ENCODE measurements around the gene POLE. TPM values are rescaled to one million over a fixed set of nuclear protein-coding genes. Genes with fewer than 3 reads are reported as not detected.

Gene POLE
- total RNA-seq, 1 experiment from 2014 or later = 96.1 TPM

DNA sequence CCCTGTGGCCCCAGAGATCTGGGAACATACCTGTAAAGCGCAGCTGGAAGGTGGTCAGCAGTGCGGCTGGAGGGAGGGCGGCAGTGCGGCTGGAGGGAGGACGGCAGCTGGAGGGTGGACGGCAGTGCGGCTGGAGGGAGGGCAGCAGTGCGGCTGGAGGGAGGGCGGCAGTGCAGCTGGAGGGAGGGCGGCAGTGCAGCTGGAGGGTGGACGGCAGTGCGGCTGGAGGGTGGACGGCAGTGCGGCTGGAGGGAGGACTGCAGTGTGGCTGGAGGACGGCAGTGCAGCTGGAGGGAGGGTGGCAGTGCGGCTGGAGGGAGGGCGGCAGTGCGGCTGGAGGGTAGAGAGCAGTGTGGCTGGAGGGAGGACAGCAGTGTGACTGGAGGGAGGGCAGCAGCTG, 100.2 kb downstream of the POLE start:
- DNase-seq (no peak), ATAC-seq (no peak)
- Histone ChIP-seq H3K9me3 (ENCODE audit: low read length) (no peaks in the 10 kb centered on the region), H3K4me2 (ENCODE audit: low read length) (no peak overlapping the region), H3K4me3 (ENCODE audit: low read length) (no peak overlapping the region), H3K4me1 (ENCODE audit: insufficient read depth, low read length) (no peaks in the 10 kb centered on the region), H3F3A (ENCODE audit: low read length, unreplicated experiment) (no peaks in the 10 kb centered on the region), H3K9ac (ENCODE audit: low read length) (no peak overlapping the region), H4K20me1 (ENCODE audit: low read length) (no peaks in the 10 kb centered on the region), H3K36me3 (ENCODE audit: low read depth, low read length) (no peaks in the 10 kb centered on the region), H3K79me2 (ENCODE audit: low read length) (no peaks in the 10 kb centered on the region), H2AFZ (ENCODE audit: low read length) (no peak overlapping the region), H3K27ac (ENCODE audit: low read length) (no peak overlapping the region), H3K27me3 (ENCODE audit: low read length) (no peaks in the 10 kb centered on the region), H3K9me2 (replicated peaks; ENCODE audit: low read length) (no peaks in the 10 kb centered on the region)
- POLR2A ChIA-PET (ENCODE audit: unreplicated experiment) = no interaction called here
- CTCF ChIA-PET = no interaction called here
- no TSS peak for BruUV-seq (replicated peaks)
- TF ChIP-seq EZH2phosphoT487 (IDR thresholded peaks at IDR 0.05; ENCODE audit: borderline replicate concordance, low read length) = no peak
- no peak for TF ChIP-seq EZH2 (IDR thresholded peaks at IDR 0.05; ENCODE audit: low read length, unreplicated experiment)
- intact Hi-C loops (cut with micrococcal nuclease) = no loop called here

DNA sequence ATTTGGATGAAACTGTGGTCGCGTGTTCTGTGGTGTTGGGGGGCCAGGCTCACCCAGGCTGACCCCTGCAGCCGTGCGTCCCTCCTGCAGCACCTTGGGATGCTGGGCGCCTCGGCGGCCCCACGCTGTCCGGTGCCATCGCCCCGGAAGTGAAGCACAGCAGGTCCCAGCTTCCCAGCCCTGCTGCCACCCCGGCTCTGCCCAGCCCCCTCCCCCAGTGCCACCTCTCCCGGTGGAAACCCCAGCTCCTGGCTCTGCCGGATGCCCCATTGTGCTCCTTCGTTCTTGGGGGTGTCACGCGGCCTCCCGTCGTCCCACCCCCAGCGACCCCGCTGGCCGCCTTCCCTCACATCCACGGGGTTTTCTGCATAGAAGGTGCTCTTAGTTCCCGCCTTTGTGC, 102.0 kb downstream of the POLE start:
- POLR2A ChIA-PET (ENCODE audit: unreplicated experiment) = no interaction called here

DNA sequence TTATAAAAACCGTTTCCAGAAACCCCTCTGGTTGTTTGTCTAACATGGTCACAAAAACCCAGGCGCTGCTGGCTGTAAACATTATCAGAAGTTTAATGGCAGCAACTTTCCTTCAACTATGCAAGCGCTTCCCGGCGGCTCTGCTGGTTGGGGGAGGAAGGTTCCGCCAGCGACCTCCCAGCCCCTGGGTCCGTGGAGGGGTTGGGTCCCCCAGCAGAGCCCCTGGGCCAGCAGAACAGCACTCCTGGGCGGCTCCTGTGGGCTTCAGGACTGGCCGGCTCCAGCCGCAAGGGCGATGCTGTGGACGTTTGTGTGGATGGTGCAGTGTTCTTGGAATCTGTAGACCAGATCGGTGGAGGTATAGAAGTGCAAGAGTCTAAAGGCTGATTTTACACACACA, 102.7 kb downstream of the POLE start:
- H3F3A ChIP-seq (ENCODE audit: low read length, unreplicated experiment) = no peaks in the 10 kb centered on the region

More for the DNA sequence above, 102.0 kb downstream of the POLE start:
- Histone ChIP-seq H3K9me3 (ENCODE audit: low read length) (no peaks in the 10 kb centered on the region), H2AFZ (ENCODE audit: low read length) (no peak overlapping the region), H3K4me2 (ENCODE audit: low read length) (no peak overlapping the region), H3K27ac (ENCODE audit: low read length) (no peak overlapping the region), H3F3A (ENCODE audit: low read length, unreplicated experiment) (no peaks in the 10 kb centered on the region), H3K4me1 (ENCODE audit: insufficient read depth, low read length) (no peaks in the 10 kb centered on the region), H3K4me3 (ENCODE audit: low read length) (no peak overlapping the region), H3K36me3 (ENCODE audit: low read depth, low read length) (peaks cover 9% of the 10 kb centered on the region; the same call in 1 of the 2 replicates), H4K20me1 (ENCODE audit: low read length) (no peaks in the 10 kb centered on the region), H3K27me3 (ENCODE audit: low read length) (no peaks in the 10 kb centered on the region), H3K79me2 (ENCODE audit: low read length) (no peaks in the 10 kb centered on the region), H3K9ac (ENCODE audit: low read length) (no peak overlapping the region), H3K9me2 (replicated peaks; ENCODE audit: low read length) (no peaks in the 10 kb centered on the region)
- DNase-seq (no peak), ATAC-seq (no peak)
- intact Hi-C loops (cut with micrococcal nuclease) = no loop called here
- no TSS peak for BruUV-seq (replicated peaks)
- TF ChIP-seq, protein P1, sequence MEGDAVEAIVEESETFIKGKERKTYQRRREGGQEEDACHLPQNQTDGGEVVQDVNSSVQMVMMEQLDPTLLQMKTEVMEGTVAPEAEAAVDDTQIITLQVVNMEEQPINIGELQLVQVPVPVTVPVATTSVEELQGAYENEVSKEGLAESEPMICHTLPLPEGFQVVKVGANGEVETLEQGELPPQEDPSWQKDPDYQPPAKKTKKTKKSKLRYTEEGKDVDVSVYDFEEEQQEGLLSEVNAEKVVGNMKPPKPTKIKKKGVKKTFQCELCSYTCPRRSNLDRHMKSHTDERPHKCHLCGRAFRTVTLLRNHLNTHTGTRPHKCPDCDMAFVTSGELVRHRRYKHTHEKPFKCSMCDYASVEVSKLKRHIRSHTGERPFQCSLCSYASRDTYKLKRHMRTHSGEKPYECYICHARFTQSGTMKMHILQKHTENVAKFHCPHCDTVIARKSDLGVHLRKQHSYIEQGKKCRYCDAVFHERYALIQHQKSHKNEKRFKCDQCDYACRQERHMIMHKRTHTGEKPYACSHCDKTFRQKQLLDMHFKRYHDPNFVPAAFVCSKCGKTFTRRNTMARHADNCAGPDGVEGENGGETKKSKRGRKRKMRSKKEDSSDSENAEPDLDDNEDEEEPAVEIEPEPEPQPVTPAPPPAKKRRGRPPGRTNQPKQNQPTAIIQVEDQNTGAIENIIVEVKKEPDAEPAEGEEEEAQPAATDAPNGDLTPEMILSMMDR (conservative IDR thresholded peaks at IDR 0.05; ENCODE audit: low read depth, low read length) = no peak
- no peak for TF ChIP-seq EZH2phosphoT487 (IDR thresholded peaks at IDR 0.05; ENCODE audit: borderline replicate concordance, low read length)
- TF ChIP-seq EZH2 (IDR thresholded peaks at IDR 0.05; ENCODE audit: low read length, unreplicated experiment) = no peak
- CTCF ChIA-PET = no interaction called here

More for the DNA sequence above, 102.7 kb downstream of the POLE start:
- DNase-seq (no peak), ATAC-seq (no peak)
- Histone ChIP-seq H2AFZ (ENCODE audit: low read length) (no peak overlapping the region), H3K4me2 (ENCODE audit: low read length) (no peak overlapping the region), H3K27ac (ENCODE audit: low read length) (no peak overlapping the region), H3K36me3 (ENCODE audit: low read depth, low read length) (peaks cover 9% of the 10 kb centered on the region; the same call in 1 of the 2 replicates), H3K27me3 (ENCODE audit: low read length) (no peaks in the 10 kb centered on the region), H3K9ac (ENCODE audit: low read length) (no peak overlapping the region), H3K9me3 (ENCODE audit: low read length) (no peaks in the 10 kb centered on the region), H4K20me1 (ENCODE audit: low read length) (no peaks in the 10 kb centered on the region), H3K9me2 (replicated peaks; ENCODE audit: low read length) (no peaks in the 10 kb centered on the region), H3K4me3 (ENCODE audit: low read length) (no peak overlapping the region), H3K79me2 (ENCODE audit: low read length) (no peaks in the 10 kb centered on the region), H3K4me1 (ENCODE audit: insufficient read depth, low read length) (no peaks in the 10 kb centered on the region)
- TF ChIP-seq, protein P1 (conservative IDR thresholded peaks at IDR 0.05; ENCODE audit: low read depth, low read length) = no peak
- no peak for TF ChIP-seq EZH2phosphoT487 (IDR thresholded peaks at IDR 0.05; ENCODE audit: borderline replicate concordance, low read length)
- no peak for TF ChIP-seq EZH2 (IDR thresholded peaks at IDR 0.05; ENCODE audit: low read length, unreplicated experiment)
- BruUV-seq (replicated peaks) = no TSS peak
- intact Hi-C loops (cut with micrococcal nuclease) = no loop called here
- POLR2A ChIA-PET (ENCODE audit: unreplicated experiment) = no interaction called here
- CTCF ChIA-PET = no interaction called here
